NB4 (cell line): ENCODE measurements around the gene CABLES1.

Experiments used
- DNase-seq: peaks from one replicate; pipeline ENCODE4 v3.0.0; 2010; ENCODE audit warnings: low read depth
- H3K4me3 ChIP-seq: one replicate; pipeline ENCODE4 v1.5.1; 2011; ENCODE audit warnings: mild to moderate bottlenecking, low read depth, low read length, moderate library complexity
- MYC ChIP-seq: IDR thresholded peaks from 2 replicates; pipeline ENCODE4 v1.6.1; 2011; ENCODE audit warnings: low read depth, low read length
- POLR2A ChIP-seq: IDR thresholded peaks from 2 replicates; pipeline ENCODE4 v1.6.1; 2011; ENCODE audit warnings: mild to moderate bottlenecking; ENCODE audit not compliant: insufficient read length; ENCODE audit errors: extremely low read depth
- TF ChIP-seq, protein P1 (sequence below): IDR thresholded peaks from 2 replicates; pipeline ENCODE4 v1.6.1; 2011; ENCODE audit warnings: low read depth, low read length
- TF ChIP-seq, protein P2 (sequence below): IDR thresholded peaks from one replicate; pipeline ENCODE4 v1.5.1; 2012; ENCODE audit warnings: low read depth, low read length

CABLES1 gene

DNA sequence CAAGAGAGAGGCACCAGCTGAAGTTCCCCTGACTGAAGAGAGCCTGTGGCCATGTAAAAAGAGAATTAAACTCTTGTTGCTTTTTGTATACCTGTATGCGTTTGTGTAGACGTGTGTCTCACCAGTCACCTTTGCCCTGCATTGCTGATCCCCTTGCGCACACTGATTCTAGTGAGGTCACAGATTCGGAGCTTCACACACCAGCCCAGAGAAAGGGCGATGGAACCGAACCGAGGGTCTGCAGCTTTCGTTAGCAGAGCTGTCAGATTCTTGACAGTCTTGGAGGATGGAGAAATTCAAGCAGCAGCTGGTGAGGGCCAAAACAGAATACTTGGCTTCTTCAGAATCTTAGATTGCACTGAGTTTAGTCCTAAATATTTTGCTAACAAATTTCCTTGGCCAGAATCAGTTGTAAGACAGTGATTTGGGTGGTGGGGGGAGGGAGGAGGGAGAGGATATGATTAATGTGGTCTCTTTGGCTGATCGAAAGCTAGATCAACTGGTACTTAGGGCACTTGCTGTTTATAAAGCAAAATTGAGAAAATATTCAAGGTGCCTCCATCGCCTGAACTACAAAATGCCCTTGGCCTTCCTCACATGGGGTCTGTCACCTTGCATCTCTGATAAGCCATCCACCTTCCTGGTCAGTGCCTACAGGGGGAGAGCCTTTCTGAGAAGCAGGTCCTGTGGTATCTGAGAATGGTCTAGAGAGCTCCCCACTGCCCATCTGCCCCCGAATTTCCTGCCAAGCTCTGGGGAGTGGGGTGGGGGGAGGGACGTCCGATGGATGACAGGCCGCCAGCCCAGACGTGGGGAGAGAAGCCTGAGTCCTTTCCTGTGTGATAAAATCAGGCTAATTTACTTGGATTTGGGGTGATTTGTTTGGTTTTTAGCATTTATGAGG lies 123.5 kb downstream of the CABLES1 start:
- TF ChIP-seq, protein P1, sequence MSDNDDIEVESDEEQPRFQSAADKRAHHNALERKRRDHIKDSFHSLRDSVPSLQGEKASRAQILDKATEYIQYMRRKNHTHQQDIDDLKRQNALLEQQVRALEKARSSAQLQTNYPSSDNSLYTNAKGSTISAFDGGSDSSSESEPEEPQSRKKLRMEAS: no peak
- TF ChIP-seq POLR2A (no peak), MYC (no peak)
- TF ChIP-seq, protein P2, sequence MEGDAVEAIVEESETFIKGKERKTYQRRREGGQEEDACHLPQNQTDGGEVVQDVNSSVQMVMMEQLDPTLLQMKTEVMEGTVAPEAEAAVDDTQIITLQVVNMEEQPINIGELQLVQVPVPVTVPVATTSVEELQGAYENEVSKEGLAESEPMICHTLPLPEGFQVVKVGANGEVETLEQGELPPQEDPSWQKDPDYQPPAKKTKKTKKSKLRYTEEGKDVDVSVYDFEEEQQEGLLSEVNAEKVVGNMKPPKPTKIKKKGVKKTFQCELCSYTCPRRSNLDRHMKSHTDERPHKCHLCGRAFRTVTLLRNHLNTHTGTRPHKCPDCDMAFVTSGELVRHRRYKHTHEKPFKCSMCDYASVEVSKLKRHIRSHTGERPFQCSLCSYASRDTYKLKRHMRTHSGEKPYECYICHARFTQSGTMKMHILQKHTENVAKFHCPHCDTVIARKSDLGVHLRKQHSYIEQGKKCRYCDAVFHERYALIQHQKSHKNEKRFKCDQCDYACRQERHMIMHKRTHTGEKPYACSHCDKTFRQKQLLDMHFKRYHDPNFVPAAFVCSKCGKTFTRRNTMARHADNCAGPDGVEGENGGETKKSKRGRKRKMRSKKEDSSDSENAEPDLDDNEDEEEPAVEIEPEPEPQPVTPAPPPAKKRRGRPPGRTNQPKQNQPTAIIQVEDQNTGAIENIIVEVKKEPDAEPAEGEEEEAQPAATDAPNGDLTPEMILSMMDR: no peak
- DNase-seq: no peak
- no peak overlapping the region for H3K4me3 ChIP-seq

DNA sequence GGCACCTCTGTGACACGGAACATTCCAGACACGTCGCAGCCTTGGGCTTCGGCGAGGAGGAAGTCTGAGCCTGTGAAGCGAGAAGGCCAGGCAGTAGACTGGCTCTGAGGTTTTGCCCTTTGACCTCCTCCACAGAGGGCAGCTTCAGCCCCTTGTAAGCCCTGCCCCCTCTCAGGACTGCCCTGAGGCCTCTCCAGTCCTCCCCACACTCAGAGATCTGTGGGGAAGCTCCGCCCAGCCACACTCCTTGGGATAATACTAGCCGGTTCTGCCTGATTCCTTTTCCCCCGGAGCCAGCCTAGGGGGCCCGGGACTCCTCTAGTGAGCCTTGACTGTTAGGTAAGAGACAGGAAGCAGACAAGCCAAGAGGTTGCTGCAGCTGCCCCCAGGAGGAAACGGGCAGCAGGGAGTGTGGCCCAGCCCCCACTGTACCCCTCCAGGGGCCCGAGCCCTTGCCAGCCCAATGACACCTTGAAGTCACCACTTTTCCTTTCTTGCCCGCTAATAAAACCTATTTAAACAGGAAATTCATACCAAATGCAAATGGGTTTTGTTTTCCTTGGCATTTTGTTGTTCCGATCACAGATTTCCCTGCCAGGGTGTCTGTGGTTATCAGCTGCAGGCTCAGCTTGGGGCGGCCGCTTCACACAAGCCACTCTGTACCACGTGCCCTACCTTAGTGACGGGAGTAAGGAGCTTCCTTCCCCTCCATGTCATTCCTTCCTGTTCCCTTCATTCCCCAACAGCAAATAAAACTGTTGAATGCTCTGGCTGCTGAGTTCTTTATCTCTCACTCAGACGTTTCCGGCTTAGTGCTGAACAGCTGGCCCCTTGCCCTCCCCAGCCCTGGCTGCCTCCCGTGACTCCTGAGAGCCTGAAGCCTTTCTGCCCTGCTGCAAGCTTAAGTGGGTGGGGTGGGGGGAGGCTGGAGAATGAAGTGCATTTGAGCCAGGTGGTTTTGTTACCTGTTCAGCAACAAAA lies 124.7 kb downstream of the CABLES1 start:
- TF ChIP-seq, protein P1: peak; percentile 67; the same call in 1 of the 2 replicates
- TF ChIP-seq, protein P2: no peak
- TF ChIP-seq POLR2A (no peak), MYC (no peak)
- peak overlapping the region; percentile 12 for H3K4me3 ChIP-seq
- DNase-seq: peak; percentile 81

DNA sequence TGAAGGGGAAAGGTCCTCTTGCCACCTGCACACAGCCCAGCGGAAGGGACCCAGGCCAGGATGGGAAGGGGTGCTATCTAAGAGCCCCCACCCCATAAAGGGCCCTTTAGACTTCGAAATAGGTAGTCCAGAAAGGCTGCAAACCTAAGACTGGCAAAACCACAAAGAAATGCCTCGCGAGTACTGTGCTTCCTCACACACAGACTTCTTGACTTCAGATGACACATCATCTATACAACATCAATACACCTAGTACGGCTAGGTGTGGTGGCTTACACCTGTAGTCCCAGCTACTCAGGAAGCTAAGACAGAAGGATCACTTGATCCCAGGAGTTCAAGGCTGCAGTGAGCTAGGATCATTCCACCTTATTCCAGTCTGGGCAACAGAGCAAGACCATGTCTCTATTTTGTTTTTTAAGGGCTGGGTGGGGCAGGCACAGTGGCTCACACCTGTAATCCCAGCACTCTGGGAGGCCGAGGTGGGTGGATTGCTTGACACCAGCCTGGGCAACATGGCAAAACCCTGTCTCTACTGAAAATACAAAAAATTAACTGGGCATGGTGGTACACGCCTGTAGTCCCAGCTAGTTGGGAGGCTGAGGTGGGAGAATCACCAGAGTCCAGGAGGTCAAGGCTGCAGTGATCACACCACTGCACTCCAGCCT lies 125.8 kb downstream of the CABLES1 start:
- no peak for TF ChIP-seq MYC
- TF ChIP-seq, protein P2: no peak
- no peak for TF ChIP-seq POLR2A
- TF ChIP-seq, protein P1: no peak
- DNase-seq: no peak
- no peak overlapping the region for H3K4me3 ChIP-seq

GRCh38 chr18:23263551-23264235 lies 128.4 kb downstream of the CABLES1 start:
- DNase-seq: no peak
- TF ChIP-seq, protein P1: no peak
- TF ChIP-seq MYC (no peak), POLR2A (no peak)
- TF ChIP-seq, protein P2: no peak

More at GRCh38 chr18:23263551-23264235, 128.4 kb downstream of the CABLES1 start:
- no peak overlapping the region for H3K4me3 ChIP-seq
